ENCODE data around the gene ACTG1. TPM values are rescaled to one million over a fixed set of nuclear protein-coding genes. Genes with fewer than 3 reads are reported as not detected.
A peak's percentile ranks its signal among the peaks of the same experiment; 100 is the strongest.

The ACTG1 gene
- total and polyA plus RNA-seq, 9 of the 15 experiments (the other 6 are each of a cell fraction or from before 2014, with no cell fraction given), result 224 to 1,775 (median 568) TPM

- no peaks in the 10 kb centered on the region; a peak in 1 of 5 replicates for H3K27me3 ChIP-seq (ENCODE audit: control insufficient read depth in 2 of 2, insufficient read depth in 2 of 2, low read length in 2 of 2)
- no peak for TF ChIP-seq CBFB (CRISPR knock-in tag; IDR thresholded peaks at IDR 0.05)
- no peak for TF ChIP-seq MAFG (tag; conservative IDR thresholded peaks at IDR 0.05)
- 0 out of 2 replicates have a peak, but pooled peaks have one; percentile 3 for TF ChIP-seq NR3C1 (CRISPR knock-in tag; IDR thresholded peaks at IDR 0.05)
- no peak for TF ChIP-seq NCOA4 (IDR thresholded peaks at IDR 0.05; ENCODE audit: partially characterized antibody)
- 0 out of 2 replicates have a peak, but pooled peaks have one; percentile 24 for TF ChIP-seq THAP12 (CRISPR knock-in tag; IDR thresholded peaks at IDR 0.05)
- no peak for TF ChIP-seq SAFB (IDR thresholded peaks at IDR 0.05; ENCODE audit: borderline replicate concordance, low read depth, low read length)
- TF ChIP-seq TFAP4 (CRISPR knock-in tag; IDR thresholded peaks at IDR 0.05; ENCODE audit: borderline replicate concordance), result peak; percentile 59; the same call in 1 of the 2 replicates
- no peak for TF ChIP-seq MAZ (CRISPR knock-in tag; conservative IDR thresholded peaks at IDR 0.05 in 1 of 2, IDR thresholded peaks at IDR 0.05 in 1 of 2)
- TF ChIP-seq ZNF740 (CRISPR knock-in tag; IDR thresholded peaks at IDR 0.05), result peak; percentile 60; the same call in 1 of the 2 replicates
- TF ChIP-seq ZNF740 (tag; IDR thresholded peaks at IDR 0.05), result no peak
- no peak overlapping the region for H3K27ac ChIP-seq (ENCODE audit: extremely low read depth, low read depth, low read length)
- intact Hi-C loops (cut with micrococcal nuclease) (loop anchor here (5.0 to 10.0 kb wide), 3 partner anchors 39 to 188 kb away; partner anchors contain the start of gene SLC38A10), in situ Hi-C loops (cut with MboI) (loop anchor here (5.0 kb wide), 2 partner anchors 91 to 236 kb away; no protein-coding TSS in a partner anchor)
- 0 out of 2 replicates have a peak overlapping the region, but pooled peaks have one; percentile 78 for H3K4me2 ChIP-seq (ENCODE audit: insufficient read depth, low read length)
- no peaks in the 10 kb centered on the region for H4K20me1 ChIP-seq (replicated peaks; ENCODE audit: control insufficient read depth, insufficient read depth, low read length)
- H3K9ac ChIP-seq (ENCODE audit: insufficient read depth in 1 of 2, low read depth in 2 of 2, low read length in 2 of 2), result peak overlapping the region in 1 of 2 experiments; percentile 93; a peak in 2 of 4 replicates
- ChIA-PET CTCF (ENCODE audit: low intra/inter-chr PET ratio) (interaction anchor here (0.7 to 2.7 kb wide), 7 partner anchors 111 to 354 kb away, joined by 3 to 33 read pairs (median 4); no protein-coding TSS in a partner anchor), POLR2A (interaction anchor here (1.5 to 2.6 kb wide), 4 partner anchors 10 to 29 kb away, joined by 7 to 18 read pairs (median 9); partner anchors contain the start of gene ACTG1)
- FAIRE-seq, result no peak
- H2AFZ ChIP-seq (ENCODE audit: low read depth, low read length), result no peak overlapping the region
- 68% methylated on average over 23 of the region's 29 CpGs for WGBS (ENCODE audit: insufficient coverage, low coverage, missing lambda C conversion rate)
- H3K9me3 ChIP-seq (replicated peaks; ENCODE audit: control insufficient read depth, insufficient read depth, low read depth, low read length), result no peaks in the 10 kb centered on the region
- BruUV-seq (replicated peaks), result no TSS peak
- no peak for ATAC-seq
- H3K79me2 ChIP-seq (ENCODE audit: control insufficient read depth, insufficient read depth, low read length), result peaks cover 7% of the 10 kb centered on the region; the same call in 2 of the 3 replicates
- no peak for DNase-seq (ENCODE audit: extremely low read depth in 1 of 4, low spot score in 3 of 4)
- H3K4me3 ChIP-seq, result no peak overlapping the region
- no peaks in the 10 kb centered on the region for H3K9me1 ChIP-seq (ENCODE audit: control insufficient read depth, insufficient read depth, low read length)
- H3K36me3 ChIP-seq (ENCODE audit: control insufficient read depth, insufficient read depth, low read length), result no peaks in the 10 kb centered on the region
- H3K4me1 ChIP-seq (replicated peaks in 1 of 2; ENCODE audit: control insufficient read depth in 2 of 2, insufficient read depth in 2 of 2, low read length in 2 of 2), result peaks cover 36 to 78% of the 10 kb centered on the region in 2 experiments
These were observed 29.3 kb downstream of the ACTG1 start for GRCh38 chr17:81483085-81483861.

Data from K562 (cell line).